ENCODE data around the gene UNC50.

GRCh38 chr2:98560256-98560771 is 48.1 kb upstream of the UNC50 start:
- TF ChIP-seq EP300 (IDR thresholded peaks at IDR 0.05; ENCODE audit: low read depth) (no peak), CTCF (IDR thresholded peaks at IDR 0.05) (no peak), POLR2A (IDR thresholded peaks at IDR 0.05) (no peak)

Data from transverse colon (tissue), 3 donors.